Mesenchymal stem cell (in vitro differentiated cells and primary cell): Measurements from ENCODE around the gene IFIT3.
"Not testable (repeated sequence)": the region's sequence is repeated elsewhere in the genome, so short reads cannot be mapped to it uniquely, and the experiment has no call there.

Experiments
- DNase-seq: peaks from one replicate; pipeline ENCODE4 v3.0.0-alpha.2; 2013
- H2AFZ ChIP-seq: one replicate; pipeline ENCODE4 v1.6.1; 2013; ENCODE audit warnings: low read depth, mild to moderate bottlenecking, control low read depth, inconsistent platforms, low read length, moderate library complexity
- H2AK5ac ChIP-seq: 2 replicates; pipeline ENCODE4 v1.6.1; 2013; ENCODE audit warnings: low read length, moderate library complexity, mild to moderate bottlenecking, inconsistent platforms; ENCODE audit not compliant: severe bottlenecking
- H2BK120ac ChIP-seq: one replicate; pipeline ENCODE4 v1.6.1; 2013; ENCODE audit warnings: low read depth, mild to moderate bottlenecking, inconsistent platforms, low read length, moderate library complexity
- H2BK12ac ChIP-seq, 2 experiments: one replicate each; pipeline ENCODE4 v1.6.1; 2013; ENCODE audit warnings: inconsistent platforms in 2 of 2, low read length in 2 of 2, mild to moderate bottlenecking in 2 of 2, moderate library complexity in 2 of 2, control low read depth in 1 of 2
- H2BK15ac ChIP-seq: one replicate; pipeline ENCODE4 v1.6.1; 2013; ENCODE audit warnings: mild to moderate bottlenecking, low read depth, inconsistent platforms; ENCODE audit not compliant: poor library complexity, severe bottlenecking
- H2BK5ac ChIP-seq: 2 replicates; pipeline ENCODE4 v1.6.1; 2013; ENCODE audit warnings: low read depth, mild to moderate bottlenecking, low read length, control low read depth, inconsistent platforms; ENCODE audit not compliant: poor library complexity, severe bottlenecking
- H3K14ac ChIP-seq, 2 experiments: one replicate each; pipeline ENCODE4 v1.6.1; 2013; ENCODE audit warnings: inconsistent platforms in 2 of 2, low read length in 2 of 2, control low read depth in 1 of 2, mild to moderate bottlenecking in 1 of 2, moderate library complexity in 1 of 2
- H3K18ac ChIP-seq, 2 experiments: one replicate each; pipeline ENCODE4 v1.6.1; 2013; ENCODE audit warnings: inconsistent platforms in 2 of 2, low read length in 2 of 2, control low read depth in 1 of 2, low read depth in 1 of 2, mild to moderate bottlenecking in 1 of 2
- H3K23ac ChIP-seq, 2 experiments: one replicate each; pipeline ENCODE4 v1.6.1; 2013; ENCODE audit warnings: inconsistent platforms in 2 of 2, low read length in 2 of 2, mild to moderate bottlenecking in 2 of 2, moderate library complexity in 2 of 2, control low read depth in 1 of 2
- H3K27ac ChIP-seq: 2 replicates; pipeline ENCODE4 v1.5.1; 2013; ENCODE audit warnings: mild to moderate bottlenecking, moderate library complexity, low read length, control low read depth, inconsistent platforms; ENCODE audit not compliant: poor library complexity, severe bottlenecking
- H3K27me3 ChIP-seq, 2 experiments: 2 replicates each; pipeline versions ENCODE4 v1.6.1 to v1.7.0; 2013; ENCODE audit warnings: low read length in 2 of 2, mild to moderate bottlenecking in 2 of 2, moderate library complexity in 2 of 2, control low read depth in 1 of 2, inconsistent platforms in 1 of 2; ENCODE audit not compliant: control insufficient read depth in 1 of 2, insufficient read depth in 1 of 2
- H3K36me3 ChIP-seq, 2 experiments: 2 replicates each; pipeline versions ENCODE4 v1.6.1 to v1.7.0; 2013; ENCODE audit warnings: low read length in 2 of 2, control low read depth in 1 of 2, inconsistent platforms in 1 of 2, low read depth in 1 of 2, mild to moderate bottlenecking in 1 of 2; ENCODE audit not compliant: insufficient read depth in 2 of 2, control insufficient read depth in 1 of 2
- H3K4ac ChIP-seq, 2 experiments: one replicate each; pipeline ENCODE4 v1.6.1; 2013; ENCODE audit warnings: inconsistent platforms in 2 of 2, low read length in 2 of 2, mild to moderate bottlenecking in 2 of 2, moderate library complexity in 2 of 2, control low read depth in 1 of 2, low read depth in 1 of 2
- H3K4me1 ChIP-seq: 2 replicates; pipeline ENCODE4 v1.6.1; 2013; ENCODE audit warnings: low read depth, low read length, control low read depth; ENCODE audit not compliant: control insufficient read depth, insufficient read depth
- H3K4me2 ChIP-seq: 2 replicates; pipeline ENCODE4 v1.6.1; 2013; ENCODE audit warnings: low read length, mild to moderate bottlenecking, inconsistent platforms; ENCODE audit not compliant: poor library complexity, severe bottlenecking
- H3K4me3 ChIP-seq, 2 experiments: 2 replicates each; pipeline versions ENCODE4 v1.5.1 to v1.7.0; 2013; ENCODE audit warnings: low read length in 2 of 2, mild to moderate bottlenecking in 2 of 2, control low read depth in 1 of 2, low read depth in 1 of 2; ENCODE audit not compliant: insufficient read depth in 1 of 2
- H3K79me1 ChIP-seq: replicated peaks from 2 replicates; pipeline ENCODE4 v1.6.1; 2013; ENCODE audit warnings: mild to moderate bottlenecking, control low read depth, low read length, inconsistent platforms; ENCODE audit not compliant: poor library complexity, severe bottlenecking
- H3K9ac ChIP-seq: 2 replicates; pipeline ENCODE4 v1.7.0; 2013; ENCODE audit warnings: mild to moderate bottlenecking, low read length, moderate library complexity
- H3K9me3 ChIP-seq: 2 replicates; pipeline ENCODE4 v1.7.0; 2013; ENCODE audit warnings: mild to moderate bottlenecking, low read length; ENCODE audit not compliant: control insufficient read depth
- H4K8ac ChIP-seq: one replicate; pipeline ENCODE4 v1.6.1; 2013; ENCODE audit warnings: inconsistent platforms, mild to moderate bottlenecking, low read length, moderate library complexity
- H4K91ac ChIP-seq: one replicate; pipeline ENCODE4 v1.6.1; 2013; ENCODE audit warnings: mild to moderate bottlenecking, low read length, inconsistent platforms
- WGBS: methylation state at CpG from one replicate; pipeline ENCODE4 v1.1.7; 2013; ENCODE audit warnings: mixed read lengths; 5-methylcytosine and 5-hydroxymethylcytosine counted together

IFIT3 gene

DNA sequence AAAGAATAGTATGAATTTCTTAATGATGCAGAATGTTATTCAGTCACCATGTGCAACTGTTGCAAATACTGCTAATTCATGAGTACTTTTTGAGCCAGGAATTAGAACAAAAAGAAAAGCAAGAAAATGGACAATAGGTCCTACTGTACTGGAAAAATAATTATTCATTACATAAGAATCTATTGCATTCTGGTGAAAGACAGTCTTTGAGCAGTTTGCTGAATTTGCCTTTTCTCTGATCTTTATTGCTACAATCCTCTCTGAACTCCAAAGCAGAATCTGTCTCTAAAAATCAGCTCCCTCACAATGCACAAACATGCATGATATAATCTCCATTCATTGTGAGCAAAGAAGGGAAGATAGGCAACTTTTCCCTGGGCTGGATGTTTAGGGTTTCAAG, 13.1 kb upstream of the IFIT3 start:
- H2BK120ac ChIP-seq, result no peak overlapping the region

DNA sequence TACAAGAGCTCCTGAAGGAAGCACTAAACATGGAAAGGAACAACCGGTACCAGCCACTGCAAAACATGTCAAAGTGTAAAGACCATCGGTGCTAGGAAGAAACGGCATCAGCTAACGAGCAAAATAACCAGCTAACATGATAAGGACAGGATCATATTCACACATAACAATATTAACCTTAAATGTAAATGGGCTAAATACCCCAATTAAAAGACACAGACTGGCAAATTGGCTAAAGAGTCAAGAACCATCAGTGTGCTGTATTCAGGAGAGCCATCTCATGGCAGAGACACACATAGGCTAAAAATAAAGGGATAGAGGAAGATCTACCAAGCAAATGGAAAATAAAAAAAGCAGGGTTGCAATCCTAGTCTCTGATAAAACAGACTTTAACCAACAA, 9.8 kb upstream of the IFIT3 start:
- not testable (repeated sequence) for H3K9me3 ChIP-seq, H3K18ac ChIP-seq, H2AFZ ChIP-seq, H3K23ac ChIP-seq, H3K9ac ChIP-seq, H2BK5ac ChIP-seq, H3K4ac ChIP-seq, H2BK12ac ChIP-seq, H2BK120ac ChIP-seq, DNase-seq, H4K8ac ChIP-seq, H3K4me2 ChIP-seq, H4K91ac ChIP-seq, H2AK5ac ChIP-seq, H3K4me3 ChIP-seq, H3K79me1 ChIP-seq, H3K14ac ChIP-seq, H3K4me1 ChIP-seq, H2BK15ac ChIP-seq, H3K27me3 ChIP-seq, H3K27ac ChIP-seq, H3K36me3 ChIP-seq
- WGBS, result 99% methylated on average over 4 of the region's 4 CpGs

More for the DNA sequence above, 13.1 kb upstream of the IFIT3 start:
- Histone ChIP-seq H3K4ac (no peak overlapping the region), H3K14ac (no peak overlapping the region), H4K91ac (no peak overlapping the region), H3K23ac (no peak overlapping the region), H2AK5ac (no peak overlapping the region), H3K4me2 (no peak overlapping the region), H2AFZ (no peak overlapping the region), H2BK5ac (no peak overlapping the region), H3K36me3 (no peaks in the 10 kb centered on the region), H3K4me3 (no peak overlapping the region), H2BK15ac (no peak overlapping the region), H3K4me1 (no peaks in the 10 kb centered on the region), H3K9me3 (peaks cover 3% of the 10 kb centered on the region), H2BK12ac (no peak overlapping the region), H3K27me3 (no peaks in the 10 kb centered on the region), H3K27ac (no peak overlapping the region), H3K9ac (no peak overlapping the region), H3K79me1 (no peaks in the 10 kb centered on the region), H3K18ac (no peak overlapping the region), H4K8ac (no peak overlapping the region)
- no peak for DNase-seq

DNA sequence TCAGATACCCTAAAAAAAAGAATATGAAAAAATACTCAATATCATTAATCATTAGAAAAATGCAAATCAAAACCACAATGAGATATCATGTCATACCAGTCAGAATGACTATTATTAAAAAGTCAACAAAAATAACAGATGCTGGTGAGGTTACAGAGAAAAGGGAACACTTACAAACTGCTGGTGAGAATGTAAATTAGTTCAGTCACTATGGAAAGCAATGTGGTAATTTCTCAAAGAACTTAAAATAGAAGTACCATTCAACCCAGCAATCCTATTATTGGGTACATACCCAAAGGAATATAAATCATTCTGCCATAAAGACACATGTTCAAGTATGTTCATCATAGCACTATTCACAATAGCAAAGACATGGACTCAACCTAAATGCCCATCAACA, 2.7 kb upstream of the IFIT3 start:
- not testable (repeated sequence) for H4K8ac ChIP-seq, H3K4ac ChIP-seq, H3K4me1 ChIP-seq, DNase-seq, H3K36me3 ChIP-seq, H3K27me3 ChIP-seq, H2AK5ac ChIP-seq, H2BK15ac ChIP-seq, H3K9me3 ChIP-seq, H3K27ac ChIP-seq, H3K14ac ChIP-seq, H3K18ac ChIP-seq, H4K91ac ChIP-seq, H3K4me2 ChIP-seq, H3K23ac ChIP-seq, H2BK5ac ChIP-seq, H3K79me1 ChIP-seq, H3K9ac ChIP-seq, H2BK12ac ChIP-seq, H2AFZ ChIP-seq, H3K4me3 ChIP-seq, H2BK120ac ChIP-seq

DNA sequence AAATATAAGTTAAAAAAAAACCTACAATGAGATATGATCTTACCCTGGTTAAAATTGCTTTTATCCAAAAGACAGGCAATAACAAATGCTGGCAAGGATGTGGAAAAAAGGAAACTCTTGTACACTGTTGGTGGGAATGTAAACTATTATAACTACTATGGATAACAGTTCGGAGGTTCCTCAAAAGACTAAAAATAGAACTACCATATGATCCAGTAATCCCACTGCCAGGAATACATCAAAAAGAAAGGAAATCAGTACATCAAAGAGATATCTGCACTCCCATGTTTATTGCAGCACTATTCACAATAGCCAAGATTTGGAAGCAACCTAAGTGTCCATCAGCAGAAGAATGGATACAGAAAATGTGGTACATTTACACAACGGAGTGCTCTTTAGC, 1.9 kb upstream of the IFIT3 start:
- 61% methylated on average over 2 of the region's 2 CpGs for WGBS
- not testable (repeated sequence) for H2BK120ac ChIP-seq, H2BK15ac ChIP-seq, H3K23ac ChIP-seq, H4K8ac ChIP-seq, H3K18ac ChIP-seq, H4K91ac ChIP-seq, H3K27me3 ChIP-seq, H3K4me3 ChIP-seq, H3K4me1 ChIP-seq, H3K14ac ChIP-seq, H2BK12ac ChIP-seq, H3K9me3 ChIP-seq, H3K27ac ChIP-seq, H3K36me3 ChIP-seq, H2AK5ac ChIP-seq, H3K4ac ChIP-seq, H2AFZ ChIP-seq, H2BK5ac ChIP-seq, H3K4me2 ChIP-seq, H3K79me1 ChIP-seq, H3K9ac ChIP-seq
- peak; percentile 26 for DNase-seq
